NOMO-1 (cell line): ENCODE measurements around the gene DPH5.
"Not testable (repeated sequence)": the region's sequence is repeated elsewhere in the genome, so short reads cannot be mapped to it uniquely, and the experiment has no call there.

Experiments
- DNase-seq, 2 experiments: peaks; one replicate each; lab custom pipeline; 2025; ENCODE audit not compliant: unreplicated experiment in 2 of 2; lab: John Stamatoyannopoulos, UW

The DPH5 gene

GRCh38 chr1:101032129-101032528 is 6.5 kb upstream of the DPH5 start:
- not testable (repeated sequence) for DNase-seq

GRCh38 chr1:101030881-101031280 is 5.3 kb upstream of the DPH5 start:
- DNase-seq = no peak

- no peak for DNase-seq
Measured at GRCh38 chr1:101029184-101029583, 3.6 kb upstream of the DPH5 start.

GRCh38 chr1:101028466-101028865 is 2.9 kb upstream of the DPH5 start:
- no peak for DNase-seq

- no peak for DNase-seq
Measured at GRCh38 chr1:101027194-101027772, 1.7 kb upstream of the DPH5 start.

- DNase-seq = no peak
Measured at GRCh38 chr1:101026430-101026788, 825 bp upstream of the DPH5 start.

GRCh38 chr1:101025283-101025656 is 314 bp downstream of the DPH5 start:
- DNase-seq = no peak

- DNase-seq = peak in 1 of 2 experiments; percentile 12
Measured at GRCh38 chr1:101022294-101022693, 3.3 kb downstream of the DPH5 start.

- no peak for DNase-seq
Measured at GRCh38 chr1:101017448-101017847, 8.1 kb downstream of the DPH5 start.

- no peak for DNase-seq
Measured at GRCh38 chr1:101013776-101014175, 11.8 kb downstream of the DPH5 start.

- no peak for DNase-seq
Measured at GRCh38 chr1:101008229-101008834, 17.3 kb downstream of the DPH5 start.

- peak in 1 of 2 experiments; percentile 47 for DNase-seq
Measured at GRCh38 chr1:101006553-101006952, 19.0 kb downstream of the DPH5 start.

- DNase-seq = no peak
Measured at GRCh38 chr1:101005871-101006270, 19.7 kb downstream of the DPH5 start.

GRCh38 chr1:101005183-101005582 is 20.4 kb downstream of the DPH5 start:
- no peak for DNase-seq

- peak; percentile 39 to 63 for DNase-seq
Measured at GRCh38 chr1:101004670-101005069, 20.9 kb downstream of the DPH5 start.

- DNase-seq = peak; percentile 25 to 76
Measured at GRCh38 chr1:101004061-101004460, 21.5 kb downstream of the DPH5 start.

GRCh38 chr1:101003012-101003650 is 22.5 kb downstream of the DPH5 start:
- DNase-seq = no peak

- DNase-seq = peak; percentile 50 to 91
Measured at GRCh38 chr1:101002551-101002950, 23.0 kb downstream of the DPH5 start.

GRCh38 chr1:101000131-101000873 is 25.3 kb downstream of the DPH5 start:
- DNase-seq = no peak

- DNase-seq = no peak
Measured at GRCh38 chr1:100998426-100998825, 27.2 kb downstream of the DPH5 start.

GRCh38 chr1:100995198-100995988 is 30.2 kb downstream of the DPH5 start:
- DNase-seq = no peak
